HG03354 (cell line): ENCODE data around the gene SCD.
"Not testable (repeated sequence)": the region's sequence is repeated elsewhere in the genome, so short reads cannot be mapped to it uniquely, and the experiment has no call there.

Source experiments
- ATAC-seq: cut with Tn5 transposase; IDR thresholded peaks from one replicate; pipeline ENCODE4 v1.9.1; 2021; ENCODE audit warnings: mild to moderate bottlenecking; ENCODE audit not compliant: unreplicated experiment, poor library complexity, severe bottlenecking

Gene SCD

DNA sequence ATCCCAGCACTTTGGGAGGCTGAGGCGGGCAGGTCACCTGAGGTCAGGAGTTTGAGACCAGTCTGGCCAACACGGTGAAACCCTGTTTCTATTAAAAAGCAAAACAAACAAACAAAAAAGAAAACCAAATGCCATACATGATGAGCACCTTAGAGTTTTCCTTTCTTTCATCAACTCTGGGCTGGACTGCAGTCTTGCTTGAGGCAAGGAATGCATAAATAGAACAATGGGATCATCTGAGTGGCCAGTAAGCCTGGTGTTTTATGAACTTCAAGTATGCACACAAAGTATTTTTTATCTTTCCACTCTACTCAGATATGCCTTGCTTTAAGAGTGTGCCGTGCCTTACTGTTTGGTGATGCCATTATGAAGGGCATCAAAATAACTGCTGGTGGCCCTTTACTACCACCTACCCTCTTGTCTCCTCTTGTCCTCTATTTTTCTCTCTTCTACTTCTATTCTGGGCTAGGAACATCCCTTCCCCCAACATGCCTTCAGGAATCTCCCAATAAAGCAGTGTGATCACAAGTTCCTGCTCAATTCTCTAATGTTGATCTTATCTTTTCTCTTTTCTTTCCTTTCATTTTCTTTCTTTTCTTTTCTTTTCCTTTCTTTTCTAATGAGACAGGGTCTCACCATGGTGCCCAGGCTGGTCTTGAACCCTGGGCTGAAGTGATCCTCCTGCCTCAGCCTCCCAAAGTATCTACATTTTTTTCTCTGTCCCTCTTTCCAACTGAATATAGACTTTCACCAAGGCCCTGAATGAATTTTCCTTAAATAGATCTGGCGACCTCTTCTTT, 10.2 kb downstream of the SCD start:
- no peak for ATAC-seq

DNA sequence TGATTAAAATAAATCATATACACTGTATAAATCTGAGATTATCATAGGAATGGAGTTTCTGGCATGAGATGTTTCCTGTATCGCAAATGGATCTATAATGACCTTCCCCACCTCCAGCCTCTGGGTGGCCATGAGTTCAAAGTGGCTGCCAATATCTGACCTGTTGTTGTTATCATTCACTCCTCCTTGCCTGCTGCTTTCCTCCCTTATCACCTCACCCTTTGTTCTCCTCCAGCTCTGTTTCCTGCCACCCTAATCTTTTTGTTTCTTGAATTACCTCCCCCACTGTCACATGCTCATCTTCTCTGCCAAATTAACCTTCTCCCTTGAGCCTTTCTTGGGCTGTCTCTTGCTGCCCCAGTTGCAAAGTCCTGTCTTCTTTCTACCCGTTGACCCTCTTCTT, 12.0 kb downstream of the SCD start:
- ATAC-seq = no peak

DNA sequence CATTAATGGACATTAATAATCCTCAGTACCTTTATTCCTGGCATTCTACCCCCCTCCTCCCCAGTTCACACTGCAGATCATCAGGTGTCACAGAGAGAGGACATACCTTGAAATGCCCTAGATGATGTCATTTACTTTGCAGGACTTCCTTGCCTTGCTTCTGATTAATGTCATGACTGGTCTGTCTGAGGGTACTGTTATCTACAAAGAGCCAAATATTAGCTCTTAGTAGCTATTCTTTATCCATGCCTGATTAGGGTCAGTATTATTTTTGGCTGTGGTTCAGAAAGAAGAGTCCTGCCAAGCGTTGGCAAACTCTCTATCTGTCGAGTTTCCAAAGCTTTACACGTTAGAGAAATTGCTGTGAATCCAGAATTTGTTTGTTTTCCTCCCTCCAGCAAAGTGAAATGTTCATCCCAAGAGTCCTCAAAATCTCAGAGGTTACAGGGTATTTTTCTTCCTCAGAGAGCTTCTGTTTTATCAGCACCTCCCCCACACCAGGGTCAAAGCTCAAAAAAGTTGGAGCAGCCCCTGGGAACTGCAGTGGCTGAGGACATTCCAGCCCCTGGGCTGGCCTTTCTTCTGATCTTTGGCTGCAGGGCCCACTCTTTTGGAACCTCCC, 12.6 kb downstream of the SCD start:
- no peak for ATAC-seq

DNA sequence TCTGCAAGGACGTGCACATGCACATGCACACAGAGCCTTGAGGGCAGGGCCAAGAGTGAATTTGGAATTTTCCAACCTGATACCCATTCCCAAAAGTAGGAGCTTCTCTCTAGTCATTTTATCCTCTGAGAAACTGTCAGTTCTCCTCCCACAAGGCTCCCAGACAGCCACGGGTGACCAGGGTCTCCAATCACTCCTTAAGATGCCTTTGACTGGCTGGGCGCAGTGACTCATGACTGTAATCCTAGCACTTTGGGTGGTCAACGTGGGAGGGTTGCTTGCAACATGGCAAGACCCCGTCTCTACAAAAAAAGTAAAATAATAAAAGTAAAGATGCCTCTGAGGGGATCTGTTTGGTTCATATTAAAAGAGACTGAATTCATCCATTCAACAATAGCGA, 13.2 kb downstream of the SCD start:
- ATAC-seq = no peak

DNA sequence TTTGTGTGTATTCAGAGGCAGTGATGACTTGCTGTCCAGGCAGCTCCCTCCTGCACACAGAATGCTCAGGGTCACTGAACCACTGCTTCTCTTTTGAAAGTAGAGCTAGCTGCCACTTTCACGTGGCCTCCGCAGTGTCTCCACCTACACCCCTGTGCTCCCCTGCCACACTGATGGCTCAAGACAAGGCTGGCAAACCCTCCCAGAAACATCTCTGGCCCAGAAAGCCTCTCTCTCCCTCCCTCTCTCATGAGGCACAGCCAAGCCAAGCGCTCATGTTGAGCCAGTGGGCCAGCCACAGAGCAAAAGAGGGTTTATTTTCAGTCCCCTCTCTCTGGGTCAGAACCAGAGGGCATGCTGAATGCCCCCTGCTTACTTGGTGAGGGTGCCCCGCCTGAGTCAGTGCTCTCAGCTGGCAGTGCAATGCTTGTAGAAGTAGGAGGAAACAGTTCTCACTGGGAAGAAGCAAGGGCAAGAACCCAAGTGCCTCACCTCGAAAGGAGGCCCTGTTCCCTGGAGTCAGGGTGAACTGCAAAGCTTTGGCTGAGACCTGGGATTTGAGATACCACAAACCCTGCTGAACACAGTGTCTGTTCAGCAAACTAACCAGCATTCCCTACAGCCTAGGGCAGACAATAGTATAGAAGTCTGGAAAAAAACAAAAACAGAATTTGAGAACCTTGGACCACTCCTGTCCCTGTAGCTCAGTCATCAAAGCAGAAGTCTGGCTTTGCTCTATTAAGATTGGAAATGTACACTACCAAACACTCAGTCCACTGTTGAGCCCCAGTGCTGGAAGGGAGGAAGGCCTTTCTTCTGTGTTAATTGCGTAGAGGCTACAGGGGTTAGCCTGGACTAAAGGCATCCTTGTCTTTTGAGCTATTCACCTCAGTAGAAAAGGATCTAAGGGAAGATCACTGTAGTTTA, 15.8 kb downstream of the SCD start:
- ATAC-seq = no peak

DNA sequence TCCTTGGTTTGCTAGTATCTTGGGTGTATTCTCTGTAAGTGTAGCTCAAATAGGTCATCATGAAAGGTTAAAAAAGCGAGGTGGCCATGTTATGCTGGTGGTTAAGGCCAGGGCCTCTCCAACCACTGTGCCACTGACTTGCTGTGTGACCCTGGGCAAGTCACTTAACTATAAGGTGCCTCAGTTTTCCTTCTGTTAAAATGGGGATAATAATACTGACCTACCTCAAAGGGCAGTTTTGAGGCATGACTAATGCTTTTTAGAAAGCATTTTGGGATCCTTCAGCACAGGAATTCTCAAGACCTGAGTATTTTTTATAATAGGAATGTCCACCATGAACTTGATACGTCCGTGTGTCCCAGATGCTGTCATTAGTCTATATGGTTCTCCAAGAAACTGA, 17.1 kb downstream of the SCD start:
- no peak for ATAC-seq

DNA sequence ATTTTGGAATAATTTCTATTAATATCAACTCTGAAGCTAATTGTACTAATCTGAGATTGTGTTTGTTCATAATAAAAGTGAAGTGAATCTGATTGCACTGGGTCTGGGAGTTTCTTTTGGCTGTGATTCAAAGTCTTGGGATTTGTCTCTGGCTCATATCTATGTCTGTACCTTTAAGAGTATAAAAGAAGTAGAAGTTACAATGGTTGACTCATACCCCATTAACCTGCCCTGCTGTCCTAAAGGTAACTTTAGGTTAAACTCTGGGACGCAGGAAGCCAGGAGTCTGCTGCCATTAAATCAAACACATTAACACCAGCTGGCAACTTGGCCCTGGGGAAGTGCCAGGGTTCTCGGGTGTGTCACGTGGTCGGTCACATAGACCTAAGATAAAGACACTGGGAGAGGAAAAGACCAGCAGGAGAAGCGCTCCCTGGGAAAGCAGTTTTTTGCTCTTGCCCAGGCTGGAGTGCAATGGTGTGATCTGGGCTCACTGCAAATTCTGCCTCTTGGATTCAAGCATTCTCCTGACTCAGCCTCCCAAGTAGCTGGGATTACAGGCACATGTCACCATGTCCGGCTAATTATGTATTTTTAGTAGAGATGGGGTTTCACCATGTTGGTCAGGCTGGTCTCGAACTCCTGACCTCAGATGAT, 17.8 kb downstream of the SCD start:
- ATAC-seq = no peak

DNA sequence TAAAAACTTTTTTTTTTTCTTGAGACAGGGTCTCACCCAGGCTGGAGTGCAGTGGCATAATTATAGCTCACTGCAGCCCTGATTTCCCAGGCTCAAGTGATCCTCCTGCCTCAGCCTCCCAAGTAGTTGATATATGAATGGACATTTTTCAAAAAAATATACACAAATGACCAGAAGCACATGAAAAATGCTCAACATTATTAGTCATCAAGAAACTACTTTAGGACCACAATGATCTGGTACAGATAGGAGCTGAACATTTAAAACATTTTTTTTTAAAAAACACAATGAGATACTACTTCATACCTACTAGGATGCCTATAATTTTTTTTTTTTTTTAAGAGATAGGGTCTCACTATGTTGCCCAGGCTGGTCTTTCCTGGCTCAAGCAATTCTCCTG, 21.7 kb downstream of the SCD start:
- ATAC-seq = no peak

DNA sequence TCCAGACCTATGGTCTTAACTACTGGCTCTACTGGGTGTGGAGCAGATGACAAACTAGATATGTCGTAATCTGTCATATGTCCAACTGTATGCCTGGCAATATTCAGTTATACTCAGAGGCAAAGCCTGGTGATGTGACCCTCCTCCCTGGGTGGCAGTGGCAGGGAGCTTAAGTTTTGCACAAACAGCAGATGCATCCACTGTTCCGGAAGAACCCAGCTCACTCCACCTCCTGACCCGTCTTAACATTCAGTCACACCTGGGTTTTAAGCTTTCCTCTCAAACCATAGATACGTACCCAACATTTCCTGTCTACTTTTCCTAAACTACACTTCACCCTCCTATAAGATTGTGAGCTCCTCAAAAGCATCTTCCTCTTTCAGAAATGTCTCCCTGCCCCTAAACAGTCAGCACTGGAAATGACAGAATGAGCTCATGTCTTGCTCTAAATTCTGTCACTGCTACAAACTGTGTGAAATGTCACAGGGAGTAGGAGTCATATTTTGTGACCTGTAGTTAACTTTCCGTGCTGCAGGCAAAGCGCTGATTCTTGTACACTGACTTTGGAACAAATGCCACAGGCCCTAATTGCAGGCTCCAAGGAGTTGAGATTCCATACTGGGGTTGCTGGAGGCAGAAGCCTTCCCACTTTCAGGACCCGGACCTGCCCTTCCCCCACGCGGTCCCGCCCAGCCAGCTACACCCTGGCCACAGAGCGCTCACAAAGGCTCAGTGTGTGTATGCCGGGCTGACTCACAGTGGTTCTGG, 23.9 kb downstream of the SCD start:
- peak; percentile 31 for ATAC-seq

DNA sequence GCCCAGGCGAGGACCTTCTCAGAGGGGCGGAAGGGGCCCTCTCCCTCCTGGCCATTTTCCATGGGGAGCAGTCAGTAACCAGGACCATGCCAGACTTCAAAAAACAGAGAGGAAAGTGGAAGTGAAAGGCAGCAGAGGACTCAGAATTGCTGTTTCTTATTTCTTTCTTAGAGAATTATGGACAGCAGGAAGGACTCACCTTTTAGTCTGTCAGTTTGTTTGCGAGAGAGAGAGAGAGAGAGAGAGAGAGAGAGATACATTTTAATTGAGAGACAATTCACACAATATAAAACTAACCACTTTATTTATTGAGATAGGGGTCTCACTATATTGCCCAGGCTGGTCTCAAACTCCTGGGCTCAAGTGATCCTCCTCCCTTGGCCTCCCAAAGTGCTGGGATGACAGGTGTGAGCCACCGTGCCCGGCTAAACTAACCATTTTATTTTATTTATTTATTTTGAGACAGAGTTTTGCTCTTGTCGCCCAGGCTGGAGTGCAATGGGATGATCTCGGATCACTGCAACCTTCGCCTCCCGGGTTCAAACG, 24.5 kb downstream of the SCD start:
- no peak for ATAC-seq

DNA sequence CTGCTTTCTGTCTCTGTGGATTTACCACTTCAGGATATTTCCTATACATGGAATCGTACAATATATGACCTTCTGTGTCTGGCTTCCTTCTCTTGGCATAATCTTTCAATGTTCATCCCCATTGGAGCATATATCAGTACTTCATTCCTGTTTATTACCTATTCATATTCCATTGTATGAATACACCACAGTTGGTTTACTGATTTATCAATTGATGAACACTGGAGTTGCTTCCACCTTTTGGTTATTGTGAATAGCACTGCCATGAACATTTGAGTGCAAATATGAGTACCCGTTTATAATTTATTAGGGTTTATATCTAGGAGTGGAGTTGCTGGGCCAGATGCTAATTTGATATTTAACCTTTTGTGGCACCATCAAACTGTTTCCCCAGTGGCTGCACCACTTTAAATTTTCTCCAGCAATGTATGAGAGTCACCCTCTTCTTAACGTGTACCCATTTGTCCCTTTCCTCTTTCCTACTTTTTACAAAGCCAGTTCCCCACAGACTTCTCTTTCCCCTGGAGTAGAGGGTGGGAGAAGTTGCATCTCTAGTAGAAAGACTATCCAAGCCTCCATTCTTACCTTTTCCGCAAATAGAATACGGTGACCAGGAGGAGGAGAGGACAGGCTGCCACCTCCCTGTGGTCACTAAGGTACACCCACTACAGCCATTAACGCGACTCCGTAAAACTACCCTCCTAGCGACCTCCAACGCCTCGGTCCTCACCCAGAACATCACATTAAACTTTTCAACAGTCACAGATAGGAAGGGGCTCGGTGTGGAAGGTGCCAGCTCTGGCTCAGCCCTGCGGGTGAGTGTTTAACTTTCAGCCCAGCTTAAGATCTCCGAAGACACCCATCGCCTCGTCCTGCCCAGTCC, 25.6 kb downstream of the SCD start:
- no peak for ATAC-seq

DNA sequence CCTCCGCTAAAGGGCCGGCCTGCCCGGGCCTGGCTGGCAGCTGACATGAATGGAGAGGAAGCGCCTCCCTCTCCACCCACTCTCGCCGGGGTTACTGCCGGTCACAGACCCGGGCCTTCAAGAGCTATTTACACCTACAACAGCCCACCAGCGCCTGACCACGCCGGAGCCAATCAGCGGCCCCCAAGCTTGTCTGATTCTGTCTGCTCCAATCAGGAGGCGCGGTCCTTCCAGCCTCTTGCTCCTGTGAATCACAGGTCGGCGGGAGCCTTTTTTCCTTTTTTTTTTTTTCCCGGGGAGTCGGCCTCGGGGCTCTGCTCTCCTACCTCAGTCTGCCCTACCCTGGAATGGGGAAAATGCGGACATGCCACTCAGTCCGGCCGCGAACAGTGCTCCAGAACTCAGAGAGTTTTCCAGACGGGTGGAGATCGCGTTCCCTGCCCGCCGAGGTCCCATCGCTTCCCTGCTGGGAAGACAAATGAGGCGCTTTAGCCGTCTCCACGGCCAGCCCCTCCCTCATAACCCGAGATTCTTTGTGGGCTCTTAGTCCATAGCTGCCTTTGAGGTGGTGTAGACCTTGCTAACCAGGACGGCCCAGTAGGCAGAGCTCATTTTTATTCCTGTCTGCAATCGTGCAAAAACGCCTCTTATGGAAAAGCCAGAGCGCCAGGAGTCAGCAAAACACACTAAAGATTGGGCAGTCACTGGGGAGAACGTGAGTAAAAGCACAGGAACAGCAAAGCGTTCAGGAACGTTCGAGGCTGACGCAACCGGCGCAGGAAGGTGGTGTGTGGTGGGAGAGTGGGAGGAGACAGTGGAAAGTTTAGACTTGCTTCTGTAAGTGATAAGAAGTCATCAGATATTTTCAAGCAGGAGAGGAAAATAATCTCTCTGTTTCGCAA, 26.5 kb downstream of the SCD start:
- peak; percentile 98 for ATAC-seq

DNA sequence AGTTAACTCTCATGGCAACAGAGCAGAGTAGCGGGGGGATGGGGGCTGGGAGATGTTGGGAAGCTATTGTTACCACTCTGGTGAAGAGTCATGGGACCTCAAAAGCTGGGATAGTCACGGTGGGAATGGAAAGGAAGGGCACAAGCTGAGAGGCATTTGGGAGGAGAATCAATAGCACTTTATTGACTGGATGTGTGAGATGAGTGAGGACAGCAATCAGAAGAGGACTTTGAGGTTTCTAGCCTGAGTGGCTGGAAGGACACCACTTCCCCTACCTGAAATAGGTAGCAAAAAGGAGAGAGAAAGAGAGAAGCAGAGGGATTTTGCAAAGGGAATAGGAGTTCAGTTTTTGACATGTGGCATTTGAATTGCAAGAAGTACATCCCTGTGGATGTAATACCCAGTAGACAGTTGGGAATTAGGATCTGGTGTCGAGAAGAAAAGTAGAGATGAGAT, 27.2 kb downstream of the SCD start:
- ATAC-seq = no peak

DNA sequence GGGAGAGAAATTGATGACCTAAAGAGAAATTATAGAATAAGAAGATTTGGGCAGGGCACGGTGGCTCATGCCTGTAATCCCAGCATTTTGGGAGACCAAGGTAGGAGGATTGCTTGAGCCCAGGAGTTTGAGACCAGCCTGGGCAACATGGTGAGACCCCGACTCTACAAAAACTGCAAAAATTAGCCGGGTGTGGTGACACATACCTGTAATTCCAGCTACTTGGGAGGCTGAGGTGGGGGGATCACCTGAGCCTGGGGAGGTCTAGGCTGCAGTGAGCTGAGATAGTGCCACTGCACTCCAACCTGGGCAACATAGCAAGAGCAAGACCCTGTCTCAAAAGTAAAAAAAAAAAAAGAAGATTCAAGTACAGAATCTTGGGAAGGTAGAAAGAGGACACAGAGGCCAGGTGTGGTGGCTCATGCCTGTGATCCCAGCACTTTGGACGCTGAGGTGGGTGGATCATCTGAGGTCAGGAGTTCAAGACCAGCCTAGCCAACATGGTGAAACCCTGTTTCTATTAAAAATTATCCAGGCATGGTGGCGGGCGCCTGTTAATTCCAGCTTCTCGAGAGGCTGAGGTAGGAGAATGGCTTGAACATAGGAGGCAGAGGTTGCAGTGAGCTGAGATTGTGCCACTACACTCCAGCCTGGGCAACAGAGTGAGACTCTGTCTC, 27.8 kb downstream of the SCD start:
- not testable (repeated sequence) for ATAC-seq

DNA sequence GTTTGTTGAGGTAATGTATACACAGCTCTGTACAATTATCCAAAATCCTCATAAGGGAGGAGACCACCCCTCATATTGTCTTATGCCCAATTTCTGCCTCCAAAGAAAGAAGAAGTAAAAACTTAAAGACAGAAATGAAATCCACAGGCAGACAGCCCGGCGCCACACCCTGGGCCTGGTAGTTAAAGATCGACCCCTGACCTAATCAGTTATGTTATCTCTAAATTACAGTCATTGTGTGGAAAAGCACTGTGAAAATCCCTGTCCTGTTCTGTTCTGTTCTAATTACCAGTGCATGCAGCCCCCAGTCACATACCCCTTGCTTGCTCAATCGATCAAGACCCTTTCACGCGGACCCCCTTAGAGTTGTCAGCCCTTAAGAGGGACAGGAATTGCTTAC, 29.6 kb downstream of the SCD start:
- ATAC-seq = not testable (repeated sequence)

DNA sequence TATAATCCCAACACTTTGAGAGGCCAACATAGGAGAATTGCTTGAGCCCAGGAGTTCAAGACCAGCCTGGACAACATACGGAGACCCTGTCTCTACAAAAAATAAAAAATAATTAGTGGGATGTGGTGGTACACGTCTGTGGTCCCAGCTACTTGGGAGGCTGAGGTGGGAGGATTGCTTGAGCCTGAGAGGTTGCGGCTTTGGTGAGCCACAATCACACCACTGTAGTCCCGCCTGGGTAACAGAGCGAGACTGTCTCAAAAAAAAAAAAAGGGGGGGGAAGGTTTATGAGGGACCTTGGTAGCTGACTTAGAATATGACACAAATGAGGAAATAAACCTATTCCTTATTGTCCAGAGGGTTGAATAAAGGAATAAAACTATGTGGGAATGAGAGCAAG, 30.8 kb downstream of the SCD start:
- ATAC-seq = no peak

DNA sequence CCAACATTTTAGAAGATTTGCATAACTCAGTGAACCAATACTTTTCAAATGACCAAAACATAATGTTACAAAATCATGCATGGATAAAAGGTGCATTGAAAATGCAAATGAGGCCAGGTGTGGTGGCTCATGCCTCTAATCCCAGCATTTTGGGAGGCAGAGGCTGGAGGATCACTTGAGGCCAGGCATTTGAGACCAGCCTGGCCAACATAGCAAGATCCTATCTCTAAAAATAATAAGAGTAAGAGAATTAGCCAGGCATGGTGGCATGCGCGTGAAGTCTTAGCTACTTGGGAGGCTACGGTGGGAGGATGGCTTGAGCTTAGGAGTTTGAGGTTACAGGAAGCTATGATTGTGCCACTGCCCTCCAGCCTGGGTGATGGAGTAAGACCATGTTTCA, 33.4 kb downstream of the SCD start:
- ATAC-seq = no peak
